HepG2 (cell line): ENCODE results near the gene HNRNPA0. TPM values are rescaled to one million over a fixed set of nuclear protein-coding genes. Genes with fewer than 3 reads are reported as not detected.

Experiments used
- ATAC-seq: fragments of 200-7000 bp; cut with Tn5 transposase; 3 replicates; pipeline ENCODE4 v1.9.1; 2020; ENCODE audit warnings: mild to moderate bottlenecking, moderate library complexity
- BruUV-seq: library from RNA; stranded (reverse); fragments of 400-500 nt; replicated peaks from 2 replicates; lab custom pipeline; 2021; lab: Mats Ljungman, UMichigan
- CTCF ChIA-PET: fragments of 300-600 bp; formaldehyde crosslinking; extraction: SDS; loops from one replicate; lab custom pipeline; 2021; ENCODE audit warnings: low total read pairs, inconsistent platforms, low intra/inter-chr PET ratio; lab: Yijun Ruan, JAX
- POLR2A ChIA-PET: fragments of 350-600 bp; sonication (Branson Sonifier 250); formaldehyde crosslinking; loops from one replicate; lab custom pipeline; 2020; ENCODE audit warnings: antibody characterized with exemption, inconsistent platforms; lab: Yijun Ruan, JAX
- DNase-seq: peaks from one replicate; pipeline ENCODE4 v3.0.0-alpha.2; 2015; ENCODE audit warnings: low spot score
- FAIRE-seq: peaks from 3 replicates; lab custom pipeline; 2011; peaks lifted over from hg19 to GRCh38; lab: Jason Lieb, UNC
- H2AFZ ChIP-seq: one replicate; pipeline ENCODE4 v1.6.1; 2011; ENCODE audit warnings: low read length, inconsistent platforms
- H3K27ac ChIP-seq: fragments of 300-600 bp; 3 replicates; pipeline ENCODE4 v1.8.0; 2011; ENCODE audit warnings: mixed run types, mild to moderate bottlenecking, mixed read lengths, low read length, inconsistent platforms; ENCODE audit not compliant: insufficient read depth; ENCODE audit errors: extremely low read length
- H3K27me3 ChIP-seq, 2 experiments: fragments of 200-600 bp in 1 of 2; 2 replicates in 1 of 2; 3 replicates in 1 of 2; pipeline versions ENCODE4 v1.6.0 to v1.8.0; 2011; ENCODE audit warnings: low read length in 2 of 2, mild to moderate bottlenecking in 2 of 2, moderate library complexity in 2 of 2, inconsistent platforms in 1 of 2; ENCODE audit not compliant: insufficient read depth in 2 of 2, control insufficient read depth in 1 of 2
- H3K36me3 ChIP-seq, 2 experiments: fragments of 200-600 bp in 1 of 2; replicated peaks in 1 of 2; 2 replicates in 1 of 2; 3 replicates in 1 of 2; pipeline versions ENCODE4 v1.5.1 to v1.8.0; 2011; ENCODE audit warnings: low read length in 2 of 2, inconsistent platforms in 1 of 2; ENCODE audit not compliant: insufficient read depth in 2 of 2, control insufficient read depth in 1 of 2
- H3K4me1 ChIP-seq: 2 replicates; pipeline ENCODE4 v1.5.1; 2012; ENCODE audit warnings: low read length, inconsistent platforms; ENCODE audit not compliant: insufficient read depth
- H3K4me2 ChIP-seq: 2 replicates; pipeline ENCODE4 v1.6.0; 2011; ENCODE audit warnings: low read depth, low read length, inconsistent platforms
- H3K4me3 ChIP-seq, 3 experiments: fragments of 200-600 bp in 1 of 3; sonication (generic), shearing (Covaris generic) in 1 of 3; replicated peaks in 1 of 3; 2 replicates each; pipeline ENCODE4 v1.5.1; 2011 to 2016; ENCODE audit warnings: low read length in 3 of 3, inconsistent platforms in 2 of 3, low read depth in 2 of 3, mild to moderate bottlenecking in 2 of 3, control low read depth in 1 of 3, mixed read lengths in 1 of 3; ENCODE audit not compliant: insufficient read depth in 1 of 3
- H3K79me2 ChIP-seq: one replicate; pipeline ENCODE4 v1.6.1; 2011; ENCODE audit warnings: low read length, inconsistent platforms; ENCODE audit not compliant: insufficient read depth
- H3K9ac ChIP-seq: 2 replicates; pipeline ENCODE4 v1.6.0; 2011; ENCODE audit warnings: mild to moderate bottlenecking, low read depth, low read length, inconsistent platforms; ENCODE audit not compliant: insufficient read depth
- H3K9me3 ChIP-seq: 2 replicates; pipeline ENCODE4 v1.5.1; 2012; ENCODE audit warnings: mild to moderate bottlenecking, low read length
- H4K20me1 ChIP-seq: 2 replicates; pipeline ENCODE4 v1.6.0; 2011; ENCODE audit warnings: inconsistent platforms, mild to moderate bottlenecking, low read length, moderate library complexity; ENCODE audit not compliant: insufficient read depth
- ADNP ChIP-seq: sonication (generic); formaldehyde crosslinking; IDR thresholded peaks from 2 replicates; pipeline ENCODE4 v1.4.0; 2020; ENCODE audit warnings: missing genetic modification reagents
- AKAP8 ChIP-seq: sonication (generic); formaldehyde crosslinking; IDR thresholded peaks from 2 replicates; pipeline ENCODE4 v1.5.1; 2020; ENCODE audit warnings: mild to moderate bottlenecking, missing genetic modification reagents
- CENPX ChIP-seq: sonication (generic); formaldehyde crosslinking; IDR thresholded peaks from 2 replicates; pipeline ENCODE4 v1.9.0; 2021; ENCODE audit warnings: mild to moderate bottlenecking, missing genetic modification reagents, moderate library complexity
- CREB1 ChIP-seq, 2 experiments: fragments of 450-650 bp in 1 of 2; IDR thresholded peaks; 2 replicates each; pipeline ENCODE4 v1.6.1; 2016 to 2017; ENCODE audit warnings: control low read depth in 1 of 2, mild to moderate bottlenecking in 1 of 2, missing compliant biosample characterization in 1 of 2, missing genetic modification characterization in 1 of 2
- PREB ChIP-seq: sonication (generic); formaldehyde crosslinking; IDR thresholded peaks from 2 replicates; pipeline ENCODE4 v1.4.0; 2020; ENCODE audit warnings: missing genetic modification reagents
- ZBTB38 ChIP-seq: sonication (generic); formaldehyde crosslinking; IDR thresholded peaks from 2 replicates; pipeline ENCODE4 v1.5.1; 2020; ENCODE audit warnings: mild to moderate bottlenecking, missing genetic modification reagents
- ZNF598 ChIP-seq: sonication (generic); formaldehyde crosslinking; IDR thresholded peaks from 2 replicates; pipeline ENCODE4 v1.5.1; 2020; ENCODE audit warnings: mild to moderate bottlenecking, missing genetic modification reagents, borderline replicate concordance
- WGBS: methylation state at CpG from one replicate; pipeline ENCODE4 v1.1.6; 2017; ENCODE audit warnings: low lambda C conversion rate; 5-methylcytosine and 5-hydroxymethylcytosine counted together
- in situ Hi-C: cut with HindIII; loops from 2 replicates; pipeline ENCODE4 v1.10.0; 2017; ENCODE audit warnings: low pct_unique_long_range_greater_than_20kb; ENCODE audit not compliant: extremely low pct_ligation_motif_present
- intact Hi-C: fragments of 100-400 bp; cut with micrococcal nuclease; formaldehyde crosslinking; loops from one replicate; pipeline ENCODE4 v1.10.0; 2022; ENCODE audit not compliant: unreplicated experiment
- polyA plus RNA-seq, 8 experiments: library from polyadenylated mRNA; depleted of rRNA in 3 of 8; stranded (reverse) in 7 of 8; unstranded in 1 of 8; fragments of >200 nt; fragmentation: Illumina TruSeq in 4 of 8; extraction: Trizol in 4 of 8; gene quantifications; 2 replicates each; pipeline versions ENCODE4 v1.2.1 to v1.2.3, GENCODE V29; 2011 to 2016; ENCODE audit warnings: low read depth in 4 of 8, missing spikeins in 1 of 8, mixed read lengths in 1 of 8; ENCODE audit not compliant: insufficient read depth in 1 of 8
- total RNA-seq, 5 experiments: library from RNA; depleted of rRNA; stranded (reverse); fragments of >200 nt; fragmentation: Illumina TruSeq; extraction: Trizol; gene quantifications; 2 replicates each; pipeline ENCODE4 v1.2.3, GENCODE V29; 2016; ENCODE audit warnings: low read depth in 1 of 5
- TF ChIP-seq, protein P1 (sequence below): IDR thresholded peaks from 2 replicates; pipeline ENCODE4 v1.6.1; 2016; ENCODE audit warnings: low read depth, missing genetic modification reagents, missing compliant biosample characterization
- TF ChIP-seq, protein P2 (sequence below): sonication (generic); formaldehyde crosslinking; IDR thresholded peaks from 2 replicates; pipeline ENCODE4; 2020; ENCODE audit warnings: missing genetic modification reagents, mild to moderate bottlenecking, borderline replicate concordance
- TF ChIP-seq, protein P3 (sequence below): sonication (generic); formaldehyde crosslinking; IDR thresholded peaks from 2 replicates; pipeline ENCODE4 v1.8.0; 2022; ENCODE audit warnings: mild to moderate bottlenecking, missing genetic modification reagents, moderate library complexity
- TF ChIP-seq, protein P4 (sequence below): fragments of 450-650 bp; IDR thresholded peaks from 2 replicates; pipeline ENCODE4 v1.6.1; 2017; ENCODE audit warnings: mild to moderate bottlenecking

The HNRNPA0 gene
- total and polyA plus RNA-seq, 2 of the 13 experiments (the other 11 are each of a cell fraction or from before 2014, with no cell fraction given) = 9.0 to 12.9 TPM

DNA sequence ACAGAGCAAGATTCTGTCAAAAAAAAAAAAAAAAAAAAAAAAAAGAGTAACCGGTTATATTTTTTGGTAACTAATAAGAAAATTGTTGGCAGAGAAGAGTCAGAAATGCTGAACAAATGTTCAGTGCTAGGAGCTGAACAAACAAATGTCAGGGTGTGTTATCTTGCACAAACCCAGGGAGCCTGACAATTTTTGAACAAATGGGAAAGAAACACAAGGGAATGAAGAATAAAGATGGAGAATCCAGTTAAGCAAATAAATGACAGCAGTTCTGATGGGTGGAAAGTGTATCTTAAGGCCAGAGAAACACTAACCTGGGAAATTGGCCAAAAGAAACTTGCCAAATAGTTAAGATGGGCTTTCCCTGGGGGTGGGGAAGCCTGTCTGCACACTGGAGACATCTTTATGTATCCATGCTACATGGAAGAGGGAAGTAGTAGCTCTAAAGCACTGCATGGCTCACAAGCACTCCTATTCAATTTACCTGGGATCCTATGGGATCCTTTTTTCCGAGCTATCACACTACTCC, 42.0 kb downstream of the HNRNPA0 start:
- ATAC-seq = no peak
- in situ Hi-C loops = no loop called here
- no peak overlapping the region for H3K4me2 ChIP-seq
- no peak for FAIRE-seq
- POLR2A ChIA-PET = no interaction called here
- H3K9me3 ChIP-seq = peaks cover 8% of the 10 kb centered on the region
- no peaks in the 10 kb centered on the region for H4K20me1 ChIP-seq
- H3K27ac ChIP-seq = no peak overlapping the region
- no peaks in the 10 kb centered on the region for H3K36me3 ChIP-seq
- no peak for DNase-seq
- intact Hi-C loops = no loop called here
- CTCF ChIA-PET = no interaction called here
- no peaks in the 10 kb centered on the region for H3K27me3 ChIP-seq
- no peak overlapping the region for H3K9ac ChIP-seq
- no peaks in the 10 kb centered on the region for H3K4me1 ChIP-seq
- WGBS = 53% methylated on average over 2 of the region's 2 CpGs
- H3K79me2 ChIP-seq = no peaks in the 10 kb centered on the region
- no TSS peak for BruUV-seq
- no peak overlapping the region for H3K4me3 ChIP-seq
- no peak overlapping the region for H2AFZ ChIP-seq
- no peak for TF ChIP-seq CREB1 (IDR thresholded peaks at IDR 0.05)
- TF ChIP-seq CREB1 (CRISPR knock-in tag; IDR thresholded peaks at IDR 0.05) = no peak
- TF ChIP-seq CENPX (CRISPR knock-in tag) = no peak
- no peak for TF ChIP-seq PREB (CRISPR knock-in tag)
- TF ChIP-seq ADNP (CRISPR knock-in tag) = no peak
- TF ChIP-seq ZBTB38 (CRISPR knock-in tag) = no peak
- TF ChIP-seq, protein P1, sequence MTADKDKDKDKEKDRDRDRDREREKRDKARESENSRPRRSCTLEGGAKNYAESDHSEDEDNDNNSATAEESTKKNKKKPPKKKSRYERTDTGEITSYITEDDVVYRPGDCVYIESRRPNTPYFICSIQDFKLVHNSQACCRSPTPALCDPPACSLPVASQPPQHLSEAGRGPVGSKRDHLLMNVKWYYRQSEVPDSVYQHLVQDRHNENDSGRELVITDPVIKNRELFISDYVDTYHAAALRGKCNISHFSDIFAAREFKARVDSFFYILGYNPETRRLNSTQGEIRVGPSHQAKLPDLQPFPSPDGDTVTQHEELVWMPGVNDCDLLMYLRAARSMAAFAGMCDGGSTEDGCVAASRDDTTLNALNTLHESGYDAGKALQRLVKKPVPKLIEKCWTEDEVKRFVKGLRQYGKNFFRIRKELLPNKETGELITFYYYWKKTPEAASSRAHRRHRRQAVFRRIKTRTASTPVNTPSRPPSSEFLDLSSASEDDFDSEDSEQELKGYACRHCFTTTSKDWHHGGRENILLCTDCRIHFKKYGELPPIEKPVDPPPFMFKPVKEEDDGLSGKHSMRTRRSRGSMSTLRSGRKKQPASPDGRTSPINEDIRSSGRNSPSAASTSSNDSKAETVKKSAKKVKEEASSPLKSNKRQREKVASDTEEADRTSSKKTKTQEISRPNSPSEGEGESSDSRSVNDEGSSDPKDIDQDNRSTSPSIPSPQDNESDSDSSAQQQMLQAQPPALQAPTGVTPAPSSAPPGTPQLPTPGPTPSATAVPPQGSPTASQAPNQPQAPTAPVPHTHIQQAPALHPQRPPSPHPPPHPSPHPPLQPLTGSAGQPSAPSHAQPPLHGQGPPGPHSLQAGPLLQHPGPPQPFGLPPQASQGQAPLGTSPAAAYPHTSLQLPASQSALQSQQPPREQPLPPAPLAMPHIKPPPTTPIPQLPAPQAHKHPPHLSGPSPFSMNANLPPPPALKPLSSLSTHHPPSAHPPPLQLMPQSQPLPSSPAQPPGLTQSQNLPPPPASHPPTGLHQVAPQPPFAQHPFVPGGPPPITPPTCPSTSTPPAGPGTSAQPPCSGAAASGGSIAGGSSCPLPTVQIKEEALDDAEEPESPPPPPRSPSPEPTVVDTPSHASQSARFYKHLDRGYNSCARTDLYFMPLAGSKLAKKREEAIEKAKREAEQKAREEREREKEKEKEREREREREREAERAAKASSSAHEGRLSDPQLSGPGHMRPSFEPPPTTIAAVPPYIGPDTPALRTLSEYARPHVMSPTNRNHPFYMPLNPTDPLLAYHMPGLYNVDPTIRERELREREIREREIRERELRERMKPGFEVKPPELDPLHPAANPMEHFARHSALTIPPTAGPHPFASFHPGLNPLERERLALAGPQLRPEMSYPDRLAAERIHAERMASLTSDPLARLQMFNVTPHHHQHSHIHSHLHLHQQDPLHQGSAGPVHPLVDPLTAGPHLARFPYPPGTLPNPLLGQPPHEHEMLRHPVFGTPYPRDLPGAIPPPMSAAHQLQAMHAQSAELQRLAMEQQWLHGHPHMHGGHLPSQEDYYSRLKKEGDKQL (CRISPR knock-in tag) = no peak
- TF ChIP-seq, protein P2, sequence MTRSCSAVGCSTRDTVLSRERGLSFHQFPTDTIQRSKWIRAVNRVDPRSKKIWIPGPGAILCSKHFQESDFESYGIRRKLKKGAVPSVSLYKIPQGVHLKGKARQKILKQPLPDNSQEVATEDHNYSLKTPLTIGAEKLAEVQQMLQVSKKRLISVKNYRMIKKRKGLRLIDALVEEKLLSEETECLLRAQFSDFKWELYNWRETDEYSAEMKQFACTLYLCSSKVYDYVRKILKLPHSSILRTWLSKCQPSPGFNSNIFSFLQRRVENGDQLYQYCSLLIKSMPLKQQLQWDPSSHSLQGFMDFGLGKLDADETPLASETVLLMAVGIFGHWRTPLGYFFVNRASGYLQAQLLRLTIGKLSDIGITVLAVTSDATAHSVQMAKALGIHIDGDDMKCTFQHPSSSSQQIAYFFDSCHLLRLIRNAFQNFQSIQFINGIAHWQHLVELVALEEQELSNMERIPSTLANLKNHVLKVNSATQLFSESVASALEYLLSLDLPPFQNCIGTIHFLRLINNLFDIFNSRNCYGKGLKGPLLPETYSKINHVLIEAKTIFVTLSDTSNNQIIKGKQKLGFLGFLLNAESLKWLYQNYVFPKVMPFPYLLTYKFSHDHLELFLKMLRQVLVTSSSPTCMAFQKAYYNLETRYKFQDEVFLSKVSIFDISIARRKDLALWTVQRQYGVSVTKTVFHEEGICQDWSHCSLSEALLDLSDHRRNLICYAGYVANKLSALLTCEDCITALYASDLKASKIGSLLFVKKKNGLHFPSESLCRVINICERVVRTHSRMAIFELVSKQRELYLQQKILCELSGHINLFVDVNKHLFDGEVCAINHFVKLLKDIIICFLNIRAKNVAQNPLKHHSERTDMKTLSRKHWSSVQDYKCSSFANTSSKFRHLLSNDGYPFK (CRISPR knock-in tag) = no peak
- no peak for TF ChIP-seq AKAP8 (CRISPR knock-in tag)
- no peak for TF ChIP-seq ZNF598 (CRISPR knock-in tag)
- TF ChIP-seq, protein P3, sequence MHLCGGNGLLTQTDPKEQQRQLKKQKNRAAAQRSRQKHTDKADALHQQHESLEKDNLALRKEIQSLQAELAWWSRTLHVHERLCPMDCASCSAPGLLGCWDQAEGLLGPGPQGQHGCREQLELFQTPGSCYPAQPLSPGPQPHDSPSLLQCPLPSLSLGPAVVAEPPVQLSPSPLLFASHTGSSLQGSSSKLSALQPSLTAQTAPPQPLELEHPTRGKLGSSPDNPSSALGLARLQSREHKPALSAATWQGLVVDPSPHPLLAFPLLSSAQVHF = no peak
- TF ChIP-seq, protein P4, sequence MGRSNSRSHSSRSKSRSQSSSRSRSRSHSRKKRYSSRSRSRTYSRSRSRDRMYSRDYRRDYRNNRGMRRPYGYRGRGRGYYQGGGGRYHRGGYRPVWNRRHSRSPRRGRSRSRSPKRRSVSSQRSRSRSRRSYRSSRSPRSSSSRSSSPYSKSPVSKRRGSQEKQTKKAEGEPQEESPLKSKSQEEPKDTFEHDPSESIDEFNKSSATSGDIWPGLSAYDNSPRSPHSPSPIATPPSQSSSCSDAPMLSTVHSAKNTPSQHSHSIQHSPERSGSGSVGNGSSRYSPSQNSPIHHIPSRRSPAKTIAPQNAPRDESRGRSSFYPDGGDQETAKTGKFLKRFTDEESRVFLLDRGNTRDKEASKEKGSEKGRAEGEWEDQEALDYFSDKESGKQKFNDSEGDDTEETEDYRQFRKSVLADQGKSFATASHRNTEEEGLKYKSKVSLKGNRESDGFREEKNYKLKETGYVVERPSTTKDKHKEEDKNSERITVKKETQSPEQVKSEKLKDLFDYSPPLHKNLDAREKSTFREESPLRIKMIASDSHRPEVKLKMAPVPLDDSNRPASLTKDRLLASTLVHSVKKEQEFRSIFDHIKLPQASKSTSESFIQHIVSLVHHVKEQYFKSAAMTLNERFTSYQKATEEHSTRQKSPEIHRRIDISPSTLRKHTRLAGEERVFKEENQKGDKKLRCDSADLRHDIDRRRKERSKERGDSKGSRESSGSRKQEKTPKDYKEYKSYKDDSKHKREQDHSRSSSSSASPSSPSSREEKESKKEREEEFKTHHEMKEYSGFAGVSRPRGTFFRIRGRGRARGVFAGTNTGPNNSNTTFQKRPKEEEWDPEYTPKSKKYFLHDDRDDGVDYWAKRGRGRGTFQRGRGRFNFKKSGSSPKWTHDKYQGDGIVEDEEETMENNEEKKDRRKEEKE = no peak
